Suprapubic skin (tissue), 4 donors: ENCODE data around the gene ADGRB3.

Experiments
- CTCF ChIP-seq, 2 donors: fragments of 200-600 bp in 1 of 2; fragments of 450-650 bp in 1 of 2; sonication (generic) in 1 of 2; IDR thresholded peaks; one replicate each; pipeline ENCODE4 v1.5.1; 2016 to 2019; ENCODE audit warnings: antibody characterized with exemption in 2 of 2, mild to moderate bottlenecking in 1 of 2, moderate library complexity in 1 of 2
- POLR2A ChIP-seq, 2 donors: fragments of 450-650 bp; IDR thresholded peaks; one replicate each; pipeline ENCODE4 v1.6.1; 2017; ENCODE audit warnings: antibody characterized with exemption in 2 of 2, mild to moderate bottlenecking in 2 of 2, moderate library complexity in 2 of 2
- POLR2AphosphoS5 ChIP-seq, 3 donors: sonication (generic); formaldehyde crosslinking; IDR thresholded peaks; one replicate each; pipeline ENCODE4 v1.6.1; 2017; ENCODE audit warnings: antibody characterized with exemption in 3 of 3

GRCh38 chr6:68892452-68892851, 257.4 kb downstream of the ADGRB3 start:
- TF ChIP-seq CTCF (IDR thresholded peaks at IDR 0.05) (no peak), POLR2A (IDR thresholded peaks at IDR 0.05) (no peak), POLR2AphosphoS5 (IDR thresholded peaks at IDR 0.05) (no peak)
